Vagina (tissue), 2 donors: ENCODE measurements around the gene NOVA2. TPM values are rescaled to one million over a fixed set of nuclear protein-coding genes. Genes with fewer than 3 reads are reported as not detected.

Experiments used
- DNase-seq, 2 donors: peaks; one replicate each; pipeline ENCODE4 v3.0.0-alpha.2; 2017; ENCODE audit errors: extremely low spot score in 2 of 2
- H3K27ac ChIP-seq: fragments of 200-600 bp; sonication (generic); one replicate; pipeline ENCODE4 v1.5.1; 2019
- H3K27me3 ChIP-seq: fragments of 200-600 bp; sonication (generic); one replicate; pipeline ENCODE4 v1.5.1; 2019
- H3K36me3 ChIP-seq, 2 donors: fragments of 200-600 bp; sonication (generic); one replicate each; pipeline ENCODE4 v1.5.1; 2017 to 2019
- H3K4me1 ChIP-seq: fragments of 200-600 bp; sonication (generic); one replicate; pipeline ENCODE4 v1.5.1; 2019
- H3K4me3 ChIP-seq, 2 donors: fragments of 200-600 bp; sonication (generic); 1 replicate in 1 of 2; 2 replicates in 1 of 2; pipeline ENCODE4 v1.5.1; 2016 to 2019
- H3K9me3 ChIP-seq: fragments of 200-600 bp; sonication (generic); one replicate; pipeline ENCODE4 v1.5.1; 2019
- CTCF ChIP-seq, 3 experiments: fragments of 450-650 bp in 2 of 3; fragments of 200-600 bp in 1 of 3; sonication (generic) in 1 of 3; IDR thresholded peaks; one replicate each; pipeline ENCODE4 v1.5.1; 2017 to 2019; ENCODE audit warnings: antibody characterized with exemption in 3 of 3, mild to moderate bottlenecking in 2 of 3, moderate library complexity in 2 of 3
- POLR2A ChIP-seq, 2 donors: fragments of 450-650 bp; IDR thresholded peaks; one replicate each; pipeline ENCODE4 v1.6.1; 2017; ENCODE audit warnings: antibody characterized with exemption in 2 of 2, mild to moderate bottlenecking in 2 of 2, moderate library complexity in 2 of 2
- POLR2AphosphoS5 ChIP-seq, 2 donors: sonication (generic); formaldehyde crosslinking; IDR thresholded peaks; one replicate each; pipeline ENCODE4 v1.9.0; 2017; ENCODE audit warnings: antibody characterized with exemption in 2 of 2, mild to moderate bottlenecking in 2 of 2, low read depth in 1 of 2; ENCODE audit not compliant: insufficient read depth in 1 of 2
- intact Hi-C: fragments of 100-400 bp; cut with DNase I; formaldehyde crosslinking; loops from one replicate; pipeline ENCODE4 v1.15.1; 2023
- total RNA-seq: library from RNA; depleted of rRNA; stranded (reverse); fragments of >200 nt; gene quantifications from one replicate; pipeline ENCODE4 v1.2.3, GENCODE V29; 2016

Gene NOVA2
- total RNA-seq, 1 donor from 2014 or later = 1.5 TPM

DNA sequence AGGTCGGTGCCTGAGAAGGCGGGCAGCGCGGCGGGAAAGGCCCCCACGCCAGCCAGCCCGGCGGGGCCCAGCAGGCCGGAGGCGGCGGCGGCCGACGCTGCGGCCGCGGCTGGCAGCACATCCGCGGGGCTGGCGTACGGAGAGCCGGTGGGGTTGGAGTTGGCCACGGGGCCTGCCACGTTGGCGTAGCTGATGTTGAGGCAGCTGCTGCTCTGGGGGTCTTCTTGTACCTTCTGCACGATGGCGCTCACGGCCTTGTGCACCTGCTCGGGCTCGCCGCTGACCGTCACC is 33.2 kb downstream of the NOVA2 start:
- no peak overlapping the region for H3K4me3 ChIP-seq
- no peaks in the 10 kb centered on the region for H3K9me3 ChIP-seq
- no peaks in the 10 kb centered on the region for H3K27me3 ChIP-seq
- H3K36me3 ChIP-seq = no peaks in the 10 kb centered on the region
- DNase-seq = no peak
- intact Hi-C loops = no loop called here
- TF ChIP-seq POLR2A (IDR thresholded peaks at IDR 0.05) = no peak
- no peak for TF ChIP-seq POLR2AphosphoS5 (IDR thresholded peaks at IDR 0.05; ENCODE audit: insufficient read depth in 1 of 2, low read depth in 1 of 2)
- TF ChIP-seq CTCF (IDR thresholded peaks at IDR 0.05) = no peak
- H3K4me1 ChIP-seq = no peaks in the 10 kb centered on the region
- no peak overlapping the region for H3K27ac ChIP-seq

GRCh38 chr19:45939792-45940514 is 33.7 kb downstream of the NOVA2 start:
- no peak overlapping the region for H3K27ac ChIP-seq
- no peaks in the 10 kb centered on the region for H3K27me3 ChIP-seq
- no peaks in the 10 kb centered on the region for H3K4me1 ChIP-seq
- no peak overlapping the region for H3K4me3 ChIP-seq
- intact Hi-C loops = no loop called here
- TF ChIP-seq CTCF (IDR thresholded peaks at IDR 0.05) = no peak
- TF ChIP-seq POLR2AphosphoS5 (IDR thresholded peaks at IDR 0.05; ENCODE audit: insufficient read depth in 1 of 2, low read depth in 1 of 2) = no peak
- no peak for TF ChIP-seq POLR2A (IDR thresholded peaks at IDR 0.05)
- H3K36me3 ChIP-seq = no peaks in the 10 kb centered on the region
- no peak for DNase-seq
- no peaks in the 10 kb centered on the region for H3K9me3 ChIP-seq

DNA sequence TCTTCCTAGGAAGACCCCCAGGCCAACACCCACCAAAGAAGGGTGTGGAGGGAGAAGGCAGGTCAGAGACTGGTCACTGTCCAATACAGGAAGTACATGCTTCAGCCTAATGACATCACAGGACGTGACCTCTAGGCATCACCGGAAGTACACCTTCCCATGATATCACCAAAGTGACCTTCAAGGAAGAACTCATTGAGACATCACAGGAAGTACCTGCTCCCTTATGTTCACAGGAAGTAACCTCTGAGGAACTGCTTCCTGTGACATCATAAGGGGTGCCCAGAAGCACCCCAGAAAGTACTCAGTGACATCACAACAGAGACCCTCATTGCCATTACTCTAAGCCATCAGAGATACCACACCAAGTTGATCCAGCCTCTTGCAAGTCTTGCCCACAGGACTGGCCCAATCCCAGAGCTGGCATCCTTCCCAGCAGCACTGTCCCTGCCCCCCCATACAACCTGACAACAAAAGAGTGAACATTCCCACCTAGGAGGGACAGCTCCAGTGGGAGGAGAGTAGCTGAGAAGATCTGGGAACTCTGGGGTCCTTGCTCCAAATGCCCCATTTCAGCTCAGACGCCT is 34.8 kb downstream of the NOVA2 start:
- Histone ChIP-seq H3K27ac (no peak overlapping the region), H3K4me3 (no peak overlapping the region), H3K36me3 (no peaks in the 10 kb centered on the region), H3K4me1 (no peaks in the 10 kb centered on the region), H3K27me3 (no peaks in the 10 kb centered on the region), H3K9me3 (no peaks in the 10 kb centered on the region)
- intact Hi-C loops = no loop called here
- TF ChIP-seq POLR2A (IDR thresholded peaks at IDR 0.05) (no peak), CTCF (IDR thresholded peaks at IDR 0.05) (no peak), POLR2AphosphoS5 (IDR thresholded peaks at IDR 0.05; ENCODE audit: insufficient read depth in 1 of 2, low read depth in 1 of 2) (no peak)
- no peak for DNase-seq

GRCh38 chr19:45935267-45935666 is 38.4 kb downstream of the NOVA2 start:
- DNase-seq = no peak
- Histone ChIP-seq H3K27ac (no peak overlapping the region), H3K4me3 (no peak overlapping the region), H3K4me1 (no peaks in the 10 kb centered on the region), H3K9me3 (no peaks in the 10 kb centered on the region), H3K27me3 (no peaks in the 10 kb centered on the region), H3K36me3 (no peaks in the 10 kb centered on the region)
- intact Hi-C loops = no loop called here
- TF ChIP-seq POLR2AphosphoS5 (IDR thresholded peaks at IDR 0.05; ENCODE audit: insufficient read depth in 1 of 2, low read depth in 1 of 2) = no peak
- TF ChIP-seq CTCF (IDR thresholded peaks at IDR 0.05) = no peak

DNA sequence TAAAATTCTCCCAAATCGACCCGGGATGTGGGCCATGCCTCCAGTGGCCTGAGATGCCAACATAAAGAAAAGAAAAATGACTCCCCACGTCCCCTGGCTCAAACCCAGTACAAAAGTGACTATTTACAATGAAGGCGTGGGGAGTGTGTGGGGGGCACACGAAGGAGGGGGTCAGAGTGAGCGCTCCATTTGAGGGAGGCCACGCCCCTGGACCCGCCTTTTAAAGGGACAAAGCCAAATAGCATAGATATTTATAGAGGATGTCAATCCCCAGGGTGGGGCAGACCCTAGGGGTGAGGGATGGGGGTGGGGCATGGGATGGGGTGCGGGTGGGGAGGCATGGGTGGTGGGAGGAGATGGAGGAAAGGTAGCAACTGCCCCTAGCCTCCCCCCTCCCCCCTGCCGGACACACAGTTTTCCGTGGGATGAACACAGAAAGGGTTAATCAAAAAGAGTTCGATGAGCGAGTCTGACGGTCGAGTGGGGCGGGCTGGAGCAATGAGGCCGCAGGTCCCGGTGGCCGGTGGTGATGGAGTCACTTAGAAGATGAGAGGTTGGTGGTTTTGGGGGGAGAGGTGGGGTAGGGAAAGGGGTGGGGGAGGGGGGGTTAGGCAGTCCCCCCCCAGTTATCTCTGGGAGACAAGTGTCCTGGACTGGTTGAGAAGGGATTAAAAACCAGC is 39.0 kb downstream of the NOVA2 start:
- H3K27ac ChIP-seq = no peak overlapping the region
- intact Hi-C loops = no loop called here
- no peaks in the 10 kb centered on the region for H3K27me3 ChIP-seq
- TF ChIP-seq CTCF (IDR thresholded peaks at IDR 0.05) (no peak), POLR2A (IDR thresholded peaks at IDR 0.05) (no peak), POLR2AphosphoS5 (IDR thresholded peaks at IDR 0.05; ENCODE audit: insufficient read depth in 1 of 2, low read depth in 1 of 2) (no peak)
- H3K9me3 ChIP-seq = no peaks in the 10 kb centered on the region
- H3K4me3 ChIP-seq = no peak overlapping the region
- no peak for DNase-seq
- H3K36me3 ChIP-seq = no peaks in the 10 kb centered on the region
- H3K4me1 ChIP-seq = no peaks in the 10 kb centered on the region
